ENCODE results near the gene EVA1C. TPM values are rescaled to one million over a fixed set of nuclear protein-coding genes. Genes with fewer than 3 reads are reported as not detected.

Gene EVA1C
- total and polyA plus RNA-seq, 2 experiments from 2014 or later = 2.2 to 3.4 TPM

DNA sequence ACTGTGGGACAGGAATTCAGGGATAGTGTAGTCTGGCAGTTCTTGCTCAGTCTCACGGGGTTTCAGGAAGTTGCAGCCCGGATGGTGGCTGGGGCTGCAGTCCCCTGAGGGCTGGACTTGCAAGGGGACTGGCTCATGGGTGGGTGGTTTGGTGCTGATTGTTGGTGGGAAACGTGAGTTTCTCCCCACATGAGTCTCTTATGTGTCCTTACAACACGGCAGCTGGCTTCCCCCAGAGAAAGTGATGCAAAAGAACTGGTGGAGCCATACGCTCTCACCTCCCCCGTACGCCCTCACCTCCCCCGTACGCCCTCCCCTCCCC is 64.9 kb downstream of the EVA1C start:
- Histone ChIP-seq H2AFZ (no peak overlapping the region), H3K9me2 (replicated peaks; ENCODE audit: insufficient read depth) (no peaks in the 10 kb centered on the region), H3K27ac (no peak overlapping the region), H3K4me3 (no peak overlapping the region), H3K4me1 (ENCODE audit: insufficient read depth) (peaks cover 8% of the 10 kb centered on the region), H4K20me1 (ENCODE audit: insufficient read depth, poor library complexity, severe bottlenecking) (no peaks in the 10 kb centered on the region), H3K79me2 (no peaks in the 10 kb centered on the region), H3K4me2 (no peak overlapping the region), H3K27me3 (no peaks in the 10 kb centered on the region), H3K9me3 (ENCODE audit: low read depth) (no peaks in the 10 kb centered on the region), H3K36me3 (replicated peaks; ENCODE audit: insufficient read depth, low read depth) (no peaks in the 10 kb centered on the region)
- TF ChIP-seq, protein P1, sequence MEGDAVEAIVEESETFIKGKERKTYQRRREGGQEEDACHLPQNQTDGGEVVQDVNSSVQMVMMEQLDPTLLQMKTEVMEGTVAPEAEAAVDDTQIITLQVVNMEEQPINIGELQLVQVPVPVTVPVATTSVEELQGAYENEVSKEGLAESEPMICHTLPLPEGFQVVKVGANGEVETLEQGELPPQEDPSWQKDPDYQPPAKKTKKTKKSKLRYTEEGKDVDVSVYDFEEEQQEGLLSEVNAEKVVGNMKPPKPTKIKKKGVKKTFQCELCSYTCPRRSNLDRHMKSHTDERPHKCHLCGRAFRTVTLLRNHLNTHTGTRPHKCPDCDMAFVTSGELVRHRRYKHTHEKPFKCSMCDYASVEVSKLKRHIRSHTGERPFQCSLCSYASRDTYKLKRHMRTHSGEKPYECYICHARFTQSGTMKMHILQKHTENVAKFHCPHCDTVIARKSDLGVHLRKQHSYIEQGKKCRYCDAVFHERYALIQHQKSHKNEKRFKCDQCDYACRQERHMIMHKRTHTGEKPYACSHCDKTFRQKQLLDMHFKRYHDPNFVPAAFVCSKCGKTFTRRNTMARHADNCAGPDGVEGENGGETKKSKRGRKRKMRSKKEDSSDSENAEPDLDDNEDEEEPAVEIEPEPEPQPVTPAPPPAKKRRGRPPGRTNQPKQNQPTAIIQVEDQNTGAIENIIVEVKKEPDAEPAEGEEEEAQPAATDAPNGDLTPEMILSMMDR (IDR thresholded peaks at IDR 0.05; ENCODE audit: poor library complexity) = no peak
- no peak for TF ChIP-seq EZH2phosphoT487 (IDR thresholded peaks at IDR 0.05; ENCODE audit: low read depth, severe bottlenecking, unreplicated experiment)
- no peak for TF ChIP-seq EZH2 (IDR thresholded peaks at IDR 0.05; ENCODE audit: borderline replicate concordance)
- 71% methylated on average over 4 of the region's 9 CpGs for WGBS (ENCODE audit: low lambda C conversion rate, missing lambda C conversion rate)
- no peak for DNase-seq (ENCODE audit: low spot score)

DNA sequence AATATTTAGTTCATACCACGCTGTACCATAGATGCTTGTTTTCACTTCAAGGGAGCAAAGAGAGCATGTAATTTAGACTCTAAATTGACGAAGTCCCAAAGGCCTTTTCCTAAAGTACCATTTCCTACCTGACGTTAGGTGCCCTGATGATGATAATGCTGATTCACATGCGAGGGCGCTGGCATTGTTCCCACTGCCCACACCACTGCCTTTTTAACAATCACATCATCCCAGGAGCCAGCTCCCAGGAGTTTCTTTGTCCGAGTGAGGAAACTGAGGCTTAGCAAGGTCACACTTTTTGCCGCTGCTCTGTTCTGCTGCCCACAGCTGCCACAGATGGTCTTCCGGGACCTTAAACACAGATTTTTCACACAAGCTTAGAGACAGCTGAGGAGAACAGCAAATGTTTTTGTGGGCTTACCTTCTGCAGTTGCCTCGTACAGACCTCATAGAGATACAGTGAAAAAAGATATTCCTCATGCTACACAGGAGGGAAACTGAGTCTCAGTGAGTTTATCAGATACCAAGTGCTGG is 69.4 kb downstream of the EVA1C start:
- Histone ChIP-seq H3K36me3 (replicated peaks; ENCODE audit: insufficient read depth, low read depth) (no peaks in the 10 kb centered on the region), H3K79me2 (no peaks in the 10 kb centered on the region), H4K20me1 (ENCODE audit: insufficient read depth, poor library complexity, severe bottlenecking) (no peaks in the 10 kb centered on the region), H3K4me1 (ENCODE audit: insufficient read depth) (no peaks in the 10 kb centered on the region), H3K9me2 (replicated peaks; ENCODE audit: insufficient read depth) (no peaks in the 10 kb centered on the region), H3K27me3 (no peaks in the 10 kb centered on the region), H3K4me2 (no peak overlapping the region), H3K4me3 (no peak overlapping the region), H3K9me3 (ENCODE audit: low read depth) (no peaks in the 10 kb centered on the region), H3K27ac (no peak overlapping the region), H2AFZ (no peak overlapping the region)
- TF ChIP-seq, protein P1 (IDR thresholded peaks at IDR 0.05; ENCODE audit: poor library complexity) = no peak
- no peak for TF ChIP-seq EZH2phosphoT487 (IDR thresholded peaks at IDR 0.05; ENCODE audit: low read depth, severe bottlenecking, unreplicated experiment)
- no peak for TF ChIP-seq EZH2 (IDR thresholded peaks at IDR 0.05; ENCODE audit: borderline replicate concordance)
- no peak for DNase-seq (ENCODE audit: low spot score)
- 84% methylated on average over 9 of the region's 9 CpGs for WGBS (ENCODE audit: low lambda C conversion rate, missing lambda C conversion rate)

DNA sequence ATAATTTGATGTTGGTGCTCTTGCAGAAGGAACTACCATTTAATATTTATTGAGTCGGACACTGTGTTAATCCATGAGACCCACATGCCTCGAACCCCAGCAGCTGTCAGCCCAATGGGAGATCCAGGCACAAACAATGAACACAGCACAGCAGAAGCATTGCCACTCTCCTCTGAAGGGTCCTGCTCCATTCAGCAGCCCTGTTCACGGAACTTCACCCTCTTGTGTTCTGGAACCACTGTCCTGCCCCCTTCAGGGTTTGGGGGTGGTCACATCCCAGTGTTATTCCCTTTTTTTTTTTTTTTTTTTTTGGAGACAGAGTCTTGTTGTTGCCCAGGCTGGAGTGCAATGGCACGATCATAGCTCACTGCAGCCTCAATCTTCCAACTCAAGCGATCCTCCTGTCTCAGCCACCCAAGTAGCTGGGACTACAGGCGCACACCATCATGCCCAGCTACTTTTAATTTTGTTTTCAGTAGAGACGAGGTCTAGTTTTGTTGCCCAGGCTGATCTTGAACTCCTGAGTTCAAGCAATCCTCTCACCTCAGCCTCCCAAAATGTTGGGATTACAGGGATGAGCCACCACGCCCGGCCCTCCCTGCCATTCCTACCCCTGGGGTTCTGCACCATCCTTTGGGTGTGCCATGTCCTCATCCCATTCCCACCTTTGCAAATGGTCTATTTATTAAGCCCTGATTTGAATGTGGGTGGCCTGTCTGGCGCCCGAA is 70.2 kb downstream of the EVA1C start:
- TF ChIP-seq EZH2 (IDR thresholded peaks at IDR 0.05; ENCODE audit: borderline replicate concordance) = no peak
- no peak for TF ChIP-seq EZH2phosphoT487 (IDR thresholded peaks at IDR 0.05; ENCODE audit: low read depth, severe bottlenecking, unreplicated experiment)
- TF ChIP-seq, protein P1 (IDR thresholded peaks at IDR 0.05; ENCODE audit: poor library complexity) = no peak
- H3K79me2 ChIP-seq = no peaks in the 10 kb centered on the region
- WGBS (ENCODE audit: low lambda C conversion rate, missing lambda C conversion rate) = 95% methylated on average over 11 of the region's 11 CpGs
- H3K36me3 ChIP-seq (replicated peaks; ENCODE audit: insufficient read depth, low read depth) = no peaks in the 10 kb centered on the region
- DNase-seq (ENCODE audit: low spot score) = no peak
- H3K4me2 ChIP-seq = no peak overlapping the region
- H3K4me3 ChIP-seq = no peak overlapping the region
- no peaks in the 10 kb centered on the region for H3K27me3 ChIP-seq
- no peaks in the 10 kb centered on the region for H4K20me1 ChIP-seq (ENCODE audit: insufficient read depth, poor library complexity, severe bottlenecking)
- H2AFZ ChIP-seq = no peak overlapping the region
- H3K9me3 ChIP-seq (ENCODE audit: low read depth) = no peaks in the 10 kb centered on the region
- H3K27ac ChIP-seq = no peak overlapping the region
- H3K4me1 ChIP-seq (ENCODE audit: insufficient read depth) = no peaks in the 10 kb centered on the region
- no peaks in the 10 kb centered on the region for H3K9me2 ChIP-seq (replicated peaks; ENCODE audit: insufficient read depth)
